HG02943 (cell line): Measurements from ENCODE around the gene FOXF2.

Experiments used
- ATAC-seq: cut with Tn5 transposase; IDR thresholded peaks from one replicate; pipeline ENCODE4 v1.9.1; 2021; ENCODE audit warnings: mild to moderate bottlenecking, low read depth, moderate library complexity; ENCODE audit not compliant: unreplicated experiment

FOXF2 gene

DNA sequence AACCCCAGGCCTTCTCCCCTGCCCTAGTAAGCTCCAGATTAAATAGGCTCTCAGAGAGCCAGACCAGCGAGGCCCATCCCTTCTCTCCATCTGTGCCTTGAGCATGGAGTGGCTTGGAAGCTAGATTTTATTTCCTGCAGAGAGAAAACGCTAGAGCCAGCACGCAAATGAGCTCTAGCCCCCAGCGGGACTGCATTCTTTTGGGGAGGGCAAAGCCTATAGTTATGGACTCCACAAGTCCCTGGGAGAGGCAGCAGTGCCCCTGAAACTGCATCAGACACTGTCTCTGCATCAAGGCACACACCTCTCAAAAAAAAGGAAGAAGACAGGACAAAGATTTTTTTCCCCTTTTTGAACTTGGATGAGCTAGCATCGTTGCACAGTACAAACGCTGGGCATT lies 15.8 kb downstream of the FOXF2 start:
- ATAC-seq: no peak

GRCh38 chr6:1406306-1407072 lies 17.1 kb downstream of the FOXF2 start:
- ATAC-seq: no peak

DNA sequence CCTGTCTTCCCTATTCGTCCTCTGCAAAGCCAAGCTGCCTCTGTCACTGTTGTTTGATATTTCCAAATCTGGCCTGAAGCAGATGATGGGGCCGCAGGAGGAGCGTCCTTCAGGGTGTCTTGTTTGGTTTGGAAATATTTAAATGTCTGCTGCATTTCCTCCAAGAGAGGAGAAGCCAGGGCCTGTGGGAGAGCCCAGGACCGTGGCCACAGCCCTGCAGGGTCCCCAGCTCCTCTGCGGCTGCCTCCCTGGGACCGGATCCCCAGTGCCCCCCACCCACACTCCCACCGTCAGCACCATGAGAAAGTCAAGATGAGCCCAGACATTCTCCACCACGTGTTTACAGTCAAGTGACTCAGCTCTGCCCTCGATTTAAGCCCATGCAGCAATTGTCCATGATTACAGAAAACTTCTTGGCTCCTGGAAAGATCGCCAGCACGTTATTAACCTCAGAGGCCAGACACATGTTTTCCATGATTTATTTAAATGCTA lies 18.2 kb downstream of the FOXF2 start:
- ATAC-seq: no peak

DNA sequence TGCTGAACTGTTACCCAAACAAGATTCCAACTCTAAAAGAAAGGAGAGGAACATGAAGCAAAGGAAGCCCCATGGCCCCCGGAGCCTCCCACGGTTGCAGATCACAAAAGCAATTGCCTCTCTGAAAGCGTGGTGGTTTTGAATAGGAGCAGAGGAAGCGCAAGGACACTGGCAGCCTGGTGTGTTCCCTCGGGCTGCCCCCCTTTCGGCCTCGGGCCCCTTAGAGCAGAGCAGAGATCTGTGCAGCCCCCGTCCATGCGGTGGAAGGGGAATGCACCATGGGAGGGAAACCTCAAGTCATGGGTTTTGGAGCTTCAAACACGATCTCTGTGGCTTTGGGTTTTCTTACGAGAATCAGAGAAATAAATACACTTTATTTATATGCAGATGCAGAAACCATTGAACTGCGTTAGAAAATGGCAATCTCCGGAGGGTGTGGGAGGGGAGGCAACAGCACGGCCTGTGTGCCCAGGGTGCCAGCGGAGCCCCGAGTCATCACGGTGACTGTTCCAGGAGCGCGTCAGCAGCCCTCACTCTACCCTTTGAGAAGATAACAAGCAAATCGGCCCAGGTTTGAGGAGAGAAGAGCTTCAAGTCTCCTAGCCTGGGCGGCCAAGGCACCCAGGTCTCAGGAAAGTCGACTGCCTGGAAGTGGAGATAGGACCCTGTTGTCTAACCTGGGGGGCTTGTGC lies 20.5 kb downstream of the FOXF2 start:
- ATAC-seq: no peak

DNA sequence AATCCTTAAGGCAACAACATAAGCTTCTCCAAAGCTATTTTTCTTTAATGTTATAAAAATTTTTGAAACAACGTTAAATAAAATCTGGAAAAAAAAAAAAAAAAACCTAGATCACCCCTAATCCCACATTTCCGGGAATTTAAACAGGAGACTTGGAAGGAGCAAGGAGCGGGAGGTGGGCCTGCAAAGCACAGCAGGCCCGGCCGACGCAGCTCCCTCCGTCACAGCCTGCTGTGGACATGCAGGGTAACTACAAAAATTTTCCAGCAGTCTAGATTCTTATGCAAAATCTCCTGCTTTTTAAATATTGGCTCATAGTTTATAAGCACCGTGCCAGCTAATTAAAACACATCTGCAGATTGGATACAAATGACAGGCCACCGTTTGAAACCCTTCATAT lies 23.5 kb downstream of the FOXF2 start:
- no peak for ATAC-seq

- ATAC-seq: no peak
These were observed 26.2 kb downstream of the FOXF2 start for GRCh38 chr6:1415416-1416063.

GRCh38 chr6:1416191-1416760 lies 26.9 kb downstream of the FOXF2 start:
- no peak for ATAC-seq

- no peak for ATAC-seq
These were observed 27.4 kb downstream of the FOXF2 start for GRCh38 chr6:1416820-1417219.

- ATAC-seq: no peak
These were observed 28.3 kb downstream of the FOXF2 start for GRCh38 chr6:1417718-1418117.

GRCh38 chr6:1418471-1419191 lies 29.3 kb downstream of the FOXF2 start:
- no peak for ATAC-seq

- ATAC-seq: no peak
These were observed 31.0 kb downstream of the FOXF2 start for GRCh38 chr6:1420382-1420781.

- no peak for ATAC-seq
These were observed 32.9 kb downstream of the FOXF2 start for GRCh38 chr6:1422290-1422689.

GRCh38 chr6:1423578-1423977 lies 34.2 kb downstream of the FOXF2 start:
- ATAC-seq: no peak

DNA sequence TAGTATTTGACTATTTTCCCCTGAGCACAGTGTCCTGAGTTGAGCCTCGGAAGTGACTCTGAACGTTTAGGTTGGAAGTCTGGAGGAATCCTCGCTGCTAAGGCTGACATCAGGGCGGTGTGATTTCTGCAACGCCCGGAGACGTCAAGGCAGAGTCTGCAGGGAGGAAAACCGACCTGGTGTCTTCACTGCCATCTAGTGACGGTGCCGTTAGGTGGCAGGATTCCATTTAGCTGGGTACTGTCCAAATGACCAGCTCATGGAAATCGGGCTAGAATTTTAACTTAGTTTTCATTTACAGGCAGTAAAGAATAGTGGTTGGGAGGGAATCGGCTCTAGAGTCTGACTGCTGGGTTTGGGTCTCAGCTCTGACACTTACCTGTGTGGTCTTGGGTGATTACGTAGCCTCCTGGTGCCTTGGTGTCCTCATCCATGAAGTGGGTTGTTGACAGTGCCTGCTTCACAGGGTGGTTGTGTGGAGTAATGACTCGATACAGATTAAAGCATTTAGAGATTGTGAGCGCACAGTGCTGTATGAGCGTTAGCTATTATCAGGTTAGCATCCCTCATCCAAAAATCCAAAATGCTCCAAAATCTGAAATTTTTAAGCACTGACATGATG lies 35.0 kb downstream of the FOXF2 start:
- ATAC-seq: no peak

DNA sequence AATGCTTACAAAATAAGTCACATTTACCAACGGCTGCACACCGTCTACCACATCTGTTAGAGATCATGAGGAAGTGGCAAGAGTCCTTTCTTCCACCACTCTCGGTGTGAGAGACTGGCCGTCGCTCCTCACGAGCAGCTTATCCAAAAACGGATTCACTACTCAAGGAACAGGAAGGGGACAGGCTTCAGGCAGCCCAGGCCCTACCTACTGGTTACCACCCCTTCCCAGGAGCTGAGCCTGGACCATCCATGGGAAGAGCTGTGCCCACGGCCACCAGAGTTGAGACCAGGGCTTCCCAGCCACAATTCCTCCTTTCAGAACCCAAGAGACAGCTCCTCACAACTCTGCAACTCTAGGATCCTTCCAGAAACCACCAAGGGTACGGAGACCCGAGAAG lies 37.0 kb downstream of the FOXF2 start:
- no peak for ATAC-seq

GRCh38 chr6:1435806-1436205 lies 46.4 kb downstream of the FOXF2 start:
- ATAC-seq: no peak

DNA sequence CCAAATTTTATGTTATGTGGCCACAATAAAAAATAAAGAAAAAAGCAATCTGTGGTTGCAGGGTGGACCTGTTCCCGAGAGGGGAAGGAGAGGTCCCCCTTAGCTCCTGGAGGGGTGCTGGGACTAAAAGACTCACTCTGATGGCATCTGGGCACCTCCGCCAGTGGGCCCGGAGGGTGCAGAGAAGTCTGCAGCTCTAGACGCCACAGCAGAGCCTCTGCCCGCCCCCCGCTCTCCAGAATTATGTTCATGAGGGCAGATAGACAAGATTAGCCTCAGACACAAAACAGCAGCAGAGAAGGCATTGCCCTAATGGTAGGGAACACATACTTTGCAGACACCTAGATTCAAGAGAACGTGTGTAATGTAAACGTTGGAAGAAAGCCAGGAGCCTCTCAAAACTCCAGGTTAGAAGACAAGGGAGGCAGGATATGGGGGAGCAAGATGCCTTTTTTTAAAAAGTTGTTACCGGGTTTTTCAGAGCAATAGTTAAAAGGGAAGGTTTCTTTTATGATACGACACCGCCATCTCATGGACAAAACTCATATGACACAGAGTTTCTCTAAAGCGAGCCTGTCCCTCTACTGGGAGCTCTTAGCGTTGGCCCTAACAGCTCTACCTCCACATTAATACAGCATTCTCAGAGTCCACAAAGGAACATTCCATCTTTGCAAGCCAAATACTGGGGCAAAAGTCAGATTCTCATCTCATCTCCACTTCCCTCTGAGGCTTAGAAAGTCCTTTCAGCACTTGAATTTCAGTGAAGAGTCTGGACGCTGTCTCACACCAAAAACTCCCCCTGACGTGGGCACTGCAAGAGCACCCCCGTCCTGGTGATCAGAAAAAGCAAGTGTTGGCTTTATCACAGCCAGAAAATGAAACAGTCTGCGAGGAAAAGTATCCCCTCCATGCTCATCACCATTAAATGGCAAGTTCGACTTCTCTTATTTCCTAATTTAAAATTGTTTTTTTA lies 47.2 kb downstream of the FOXF2 start:
- no peak for ATAC-seq

DNA sequence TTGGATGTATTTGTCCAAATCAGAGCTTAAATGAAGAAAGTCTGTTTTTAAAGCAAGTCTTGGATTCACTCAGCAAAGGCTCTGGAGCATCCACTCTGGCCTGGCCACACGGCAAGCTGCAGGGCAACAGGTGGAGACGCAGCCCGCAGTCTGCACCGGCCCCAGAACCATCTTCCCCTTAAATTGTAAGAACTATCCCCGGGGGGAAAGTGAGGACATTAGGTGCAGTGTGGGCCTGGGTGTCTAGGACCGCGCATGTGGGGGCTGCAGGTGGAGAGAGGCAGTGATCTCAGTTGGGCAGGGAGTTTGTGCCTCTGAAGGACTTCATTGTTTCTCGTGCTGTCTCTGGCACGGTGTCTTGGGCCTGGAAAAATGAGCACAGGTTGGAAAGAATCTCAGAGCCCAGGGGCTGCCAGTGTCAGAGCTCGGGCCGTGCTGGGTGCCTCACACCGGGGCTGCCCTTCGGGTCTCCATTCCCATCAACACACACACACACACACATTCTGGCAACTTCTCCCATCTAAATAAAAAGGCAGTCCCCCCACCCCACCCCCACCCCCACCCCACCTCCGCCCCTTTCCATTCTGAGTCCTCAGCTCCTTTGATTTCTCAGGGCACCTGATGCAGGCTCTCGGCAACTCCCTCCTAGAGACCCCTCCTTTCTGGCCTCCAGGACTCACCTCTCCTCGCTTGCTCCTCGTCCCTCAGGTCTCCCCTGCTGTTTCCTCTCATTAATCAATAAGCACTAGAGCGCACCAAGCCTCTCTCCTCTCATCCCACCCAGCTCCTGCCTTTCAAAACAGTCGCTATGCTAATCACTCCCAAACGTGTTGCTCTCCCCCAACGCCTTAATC lies 48.4 kb downstream of the FOXF2 start:
- no peak for ATAC-seq
